Spleen (tissue), 11 donors: ENCODE data around the gene SEZ6L2. TPM values are rescaled to one million over a fixed set of nuclear protein-coding genes. Genes with fewer than 3 reads are reported as not detected.
"Not testable (repeated sequence)": the region's sequence is repeated elsewhere in the genome, so short reads cannot be mapped to it uniquely, and the experiment has no call there.

ENCODE experiments used
- DNase-seq: peaks from one replicate; pipeline ENCODE4 v3.0.0-alpha.2; 2020
- H3K27ac ChIP-seq, 8 donors: fragments of 200-600 bp; sonication (generic) in 7 of 8; 1 replicate in 4 of 8; 2 replicates in 4 of 8; pipeline versions ENCODE4 v1.5.0 to v1.8.0; 2016 to 2021; ENCODE audit warnings: inconsistent platforms in 4 of 8, mild to moderate bottlenecking in 4 of 8, moderate library complexity in 1 of 8
- H3K27me3 ChIP-seq, 7 donors: fragments of 200-600 bp; sonication (generic) in 6 of 7; replicated peaks in 1 of 7; 1 replicate in 4 of 7; 2 replicates in 3 of 7; pipeline versions ENCODE4 v1.5.0 to v1.8.0; 2016 to 2021; ENCODE audit warnings: inconsistent platforms in 3 of 7, mild to moderate bottlenecking in 1 of 7
- H3K36me3 ChIP-seq, 6 donors: fragments of 200-600 bp; sonication (generic) in 5 of 6; 1 replicate in 4 of 6; 2 replicates in 2 of 6; pipeline versions ENCODE4 v1.5.0 to v1.8.0; 2016 to 2021; ENCODE audit warnings: inconsistent platforms in 2 of 6
- H3K4me1 ChIP-seq, 6 donors: fragments of 200-600 bp; sonication (generic) in 5 of 6; 1 replicate in 3 of 6; 2 replicates in 3 of 6; pipeline versions ENCODE4 v1.5.0 to v1.8.0; 2016 to 2021; ENCODE audit warnings: inconsistent platforms in 3 of 6
- H3K4me3 ChIP-seq, 8 donors: fragments of 200-600 bp; sonication (generic) in 7 of 8; 1 replicate in 4 of 8; 2 replicates in 4 of 8; pipeline versions ENCODE4 v1.5.0 to v1.8.0; 2016 to 2021; ENCODE audit warnings: inconsistent platforms in 4 of 8, mild to moderate bottlenecking in 4 of 8, moderate library complexity in 2 of 8
- H3K9me3 ChIP-seq, 8 donors: fragments of 200-600 bp; sonication (generic) in 7 of 8; 1 replicate in 4 of 8; 2 replicates in 4 of 8; pipeline versions ENCODE4 v1.5.0 to v1.8.0; 2016 to 2021; ENCODE audit warnings: inconsistent platforms in 4 of 8
- CTCF ChIP-seq, 11 experiments: fragments of 200-600 bp in 7 of 11; fragments of 450-650 bp in 4 of 11; sonication (generic) in 4 of 11; IDR thresholded peaks in 8 of 11; conservative IDR thresholded peaks in 3 of 11; 1 replicate in 7 of 11; 2 replicates in 4 of 11; pipeline versions ENCODE4 v1.4.0 to v1.8.0; 2016 to 2021; ENCODE audit warnings: antibody characterized with exemption in 11 of 11, inconsistent platforms in 4 of 11, mild to moderate bottlenecking in 1 of 11
- POLR2A ChIP-seq, 3 donors: fragments of 450-650 bp; IDR thresholded peaks; one replicate each; pipeline ENCODE4 v1.5.1; 2017; ENCODE audit warnings: antibody characterized with exemption in 3 of 3, mild to moderate bottlenecking in 1 of 3
- POLR2AphosphoS5 ChIP-seq, 3 donors: sonication (generic); formaldehyde crosslinking; IDR thresholded peaks; one replicate each; pipeline ENCODE4 v1.5.1; 2017; ENCODE audit warnings: antibody characterized with exemption in 3 of 3
- WGBS, 5 donors: extraction: QIAGEN DNeasy Blood & Tissue Kit in 3 of 5; methylation state at CpG; one replicate each; pipeline versions ENCODE4 v1.1.5 to v1.1.7; 2013 to 2018; 5-methylcytosine and 5-hydroxymethylcytosine counted together
- intact Hi-C: fragments of 100-400 bp; cut with DNase I; formaldehyde crosslinking; loops from one replicate; pipeline ENCODE4 v1.15.0; 2023; ENCODE audit warnings: low total_unique reads
- polyA plus RNA-seq, 3 donors: library from polyadenylated mRNA; stranded (reverse); fragments of 200-250 nt; gene quantifications; one replicate each; pipeline ENCODE4 v1.2.1, GENCODE V29; 2013
- total RNA-seq, 7 donors: library from RNA; depleted of rRNA in 3 of 7; stranded (reverse); fragments of >200 nt in 3 of 7; fragmentation: NEBNext Ultra II Directional in 4 of 7; extraction: Animal tissue kit (Norgen Biotek cat#: 25700) in 4 of 7; gene quantifications; one replicate each; pipeline versions ENCODE4 v1.1.0 to v1.2.1, GENCODE V29; 2016 to 2021
- donor health status: healthy with polysubstance abuse.
- donor health status: DM: no; HTN: no; CAD: no; lungs with moderate emphysema.
- donor health status: DM: no; HTN: no; CAD: no.
- donor health status: Bipolar disorder and iron deficiency.
- donor health status: healthy.
- donor health status: DM: no; HTN: no; CAD: no.
- donor health status: DM: yes; HTN: yes; CAD: no.

SEZ6L2 gene
- total and polyA plus RNA-seq, 10 donors = 0.35 to 4.1 (median 2.1) TPM

GRCh38 chr16:29940656-29941055 lies 41.3 kb upstream of the SEZ6L2 start:
- 75 to 82% (median 78%) methylated on average over 4 of the region's 4 CpGs for whole genome bisulfite sequencing, 5 donors
- peaks cover 0 to 3% (median 0%) of the 10 kb centered on the region in 6 donors for H3K4me1 ChIP-seq

GRCh38 chr16:29931750-29932149 lies 32.4 kb upstream of the SEZ6L2 start:
- H3K36me3 ChIP-seq, DNase-seq, H3K4me3 ChIP-seq, H3K27ac ChIP-seq, intact Hi-C loops, H3K27me3 ChIP-seq, H3K9me3 ChIP-seq: not testable (repeated sequence)
- 59 to 92% (median 79%) methylated on average over 2 of the region's 2 CpGs for WGBS, 5 donors
- peaks cover 0 to 13% (median 8%) of the 10 kb centered on the region in 6 donors for H3K4me1 ChIP-seq

More at GRCh38 chr16:29940656-29941055, 41.3 kb upstream of the SEZ6L2 start:
- Histone ChIP-seq H3K27me3 (peaks cover 0 to 19% (median 0%) of the 10 kb centered on the region in 7 donors), H3K9me3 (peaks cover 0 to 5% (median 0%) of the 10 kb centered on the region in 8 donors), H3K27ac (no peak overlapping the region), H3K36me3 (no peaks in the 10 kb centered on the region), H3K4me3 (no peak overlapping the region)
- intact Hi-C loops = no loop called here
- TF ChIP-seq POLR2A (IDR thresholded peaks at IDR 0.05) (no peak), POLR2AphosphoS5 (IDR thresholded peaks at IDR 0.05) (no peak), CTCF (IDR thresholded peaks at IDR 0.05 in 8 of 11, conservative IDR thresholded peaks at IDR 0.05 in 3 of 11) (no peak)
- DNase-seq = no peak

GRCh38 chr16:29927070-29927905 lies 27.9 kb upstream of the SEZ6L2 start:
- Histone ChIP-seq H3K9me3 (no peaks in the 10 kb centered on the region), H3K27me3 (no peaks in the 10 kb centered on the region), H3K36me3 (peaks cover 0 to 17% (median 10%) of the 10 kb centered on the region in 6 donors), H3K4me3 (peak overlapping the region in 5 of 8 donors; percentile 89 to 100 (median 99)), H3K4me1 (peaks cover 12 to 40% (median 29%) of the 10 kb centered on the region in 6 donors), H3K27ac (peak overlapping the region in 6 of 8 donors; percentile 84 to 94 (median 90))
- WGBS, 5 donors = 71 to 85% (median 76%) methylated on average over 12 of the region's 12 CpGs
- TF ChIP-seq POLR2A (IDR thresholded peaks at IDR 0.05) (no peak), POLR2AphosphoS5 (IDR thresholded peaks at IDR 0.05) (no peak), CTCF (IDR thresholded peaks at IDR 0.05 in 8 of 11, conservative IDR thresholded peaks at IDR 0.05 in 3 of 11) (no peak)
- DNase-seq = no peak
- intact Hi-C loops = no loop called here

- no peaks in the 10 kb centered on the region for H3K9me3 ChIP-seq
- peak overlapping the region; percentile 84 to 94 (median 89) for H3K27ac ChIP-seq
- H3K4me3 ChIP-seq = peak overlapping the region; percentile 89 to 100 (median 98)
- DNase-seq = no peak
- H3K36me3 ChIP-seq = peaks cover 0 to 23% (median 14%) of the 10 kb centered on the region in 6 donors
- peaks cover 12 to 40% (median 29%) of the 10 kb centered on the region in 6 donors for H3K4me1 ChIP-seq
- WGBS, 5 donors = 9 to 16% (median 14%) methylated on average over 12 of the region's 12 CpGs
- H3K27me3 ChIP-seq = no peaks in the 10 kb centered on the region
- intact Hi-C loops = no loop called here
- no peak for TF ChIP-seq CTCF (IDR thresholded peaks at IDR 0.05 in 8 of 11, conservative IDR thresholded peaks at IDR 0.05 in 3 of 11)
- no peak for TF ChIP-seq POLR2A (IDR thresholded peaks at IDR 0.05)
- no peak for TF ChIP-seq POLR2AphosphoS5 (IDR thresholded peaks at IDR 0.05)
Observed at GRCh38 chr16:29926711-29927052, 27.3 kb upstream of the SEZ6L2 start.
